Omental fat pad (tissue), 4 donors: ENCODE results near the gene UBR3. TPM values are rescaled to one million over a fixed set of nuclear protein-coding genes. Genes with fewer than 3 reads are reported as not detected.

ENCODE experiments used
- ATAC-seq: fragments of 150-250 bp; one replicate; pipeline ENCODE4 v1.9.1; 2016; ENCODE audit warnings: mild to moderate bottlenecking, moderate library complexity; ENCODE audit not compliant: low FRiP score
- DNase-seq: peaks from one replicate; pipeline ENCODE4 v3.0.0-alpha.2; 2019; ENCODE audit warnings: low spot score
- total RNA-seq, 4 donors: library from RNA; depleted of rRNA; stranded (reverse); fragments of >200 nt; gene quantifications; one replicate each; pipeline ENCODE4 v1.1.0, GENCODE V29; 2016
- TF ChIP-seq, protein P1 (sequence below), 3 donors: fragments of 450-650 bp; IDR thresholded peaks; one replicate each; pipeline ENCODE4 v1.5.1; 2016 to 2017; ENCODE audit warnings: antibody characterized with exemption in 3 of 3, mild to moderate bottlenecking in 3 of 3, moderate library complexity in 2 of 3

Gene UBR3
- total RNA-seq, 4 donors from 2014 or later: 59.2 to 90.3 (median 64.0) TPM

DNA sequence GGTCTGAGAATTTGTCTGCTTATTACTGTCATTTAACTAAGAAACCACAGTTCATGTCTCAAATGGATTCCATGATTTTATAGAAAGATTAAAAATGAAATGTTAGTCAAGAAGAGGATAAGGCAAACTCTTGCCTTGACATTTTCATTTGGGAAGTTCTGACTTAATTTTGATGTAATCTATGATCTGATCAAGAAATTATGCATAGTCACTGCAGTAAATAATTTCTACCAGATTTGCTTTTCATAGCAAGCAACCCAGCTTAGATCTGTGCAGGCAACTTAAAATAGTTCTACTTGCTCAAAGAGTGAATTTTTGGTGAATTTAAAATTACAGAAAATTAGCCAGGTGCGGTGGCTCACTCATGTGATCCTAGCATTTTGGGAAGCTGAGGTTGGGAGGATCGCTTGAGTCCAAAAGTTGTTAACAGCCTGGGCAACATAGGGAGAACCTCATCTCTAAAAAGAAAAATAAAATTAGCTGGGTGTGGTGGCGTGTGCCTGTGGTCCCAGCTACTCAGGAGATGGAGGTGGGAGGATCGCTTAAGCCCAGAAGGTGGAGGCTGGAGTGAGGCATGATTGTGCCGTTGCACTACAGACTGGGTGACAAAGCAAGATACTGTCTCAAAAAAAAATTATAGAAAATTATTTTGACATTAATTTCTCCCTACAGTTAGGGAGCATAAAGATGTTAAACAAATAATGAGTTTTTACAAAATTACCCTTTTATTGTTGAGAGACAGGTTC, 192.0 kb downstream of the UBR3 start:
- DNase-seq: no peak
- no peak for ATAC-seq
- TF ChIP-seq, protein P1, sequence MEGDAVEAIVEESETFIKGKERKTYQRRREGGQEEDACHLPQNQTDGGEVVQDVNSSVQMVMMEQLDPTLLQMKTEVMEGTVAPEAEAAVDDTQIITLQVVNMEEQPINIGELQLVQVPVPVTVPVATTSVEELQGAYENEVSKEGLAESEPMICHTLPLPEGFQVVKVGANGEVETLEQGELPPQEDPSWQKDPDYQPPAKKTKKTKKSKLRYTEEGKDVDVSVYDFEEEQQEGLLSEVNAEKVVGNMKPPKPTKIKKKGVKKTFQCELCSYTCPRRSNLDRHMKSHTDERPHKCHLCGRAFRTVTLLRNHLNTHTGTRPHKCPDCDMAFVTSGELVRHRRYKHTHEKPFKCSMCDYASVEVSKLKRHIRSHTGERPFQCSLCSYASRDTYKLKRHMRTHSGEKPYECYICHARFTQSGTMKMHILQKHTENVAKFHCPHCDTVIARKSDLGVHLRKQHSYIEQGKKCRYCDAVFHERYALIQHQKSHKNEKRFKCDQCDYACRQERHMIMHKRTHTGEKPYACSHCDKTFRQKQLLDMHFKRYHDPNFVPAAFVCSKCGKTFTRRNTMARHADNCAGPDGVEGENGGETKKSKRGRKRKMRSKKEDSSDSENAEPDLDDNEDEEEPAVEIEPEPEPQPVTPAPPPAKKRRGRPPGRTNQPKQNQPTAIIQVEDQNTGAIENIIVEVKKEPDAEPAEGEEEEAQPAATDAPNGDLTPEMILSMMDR (IDR thresholded peaks at IDR 0.05): no peak

DNA sequence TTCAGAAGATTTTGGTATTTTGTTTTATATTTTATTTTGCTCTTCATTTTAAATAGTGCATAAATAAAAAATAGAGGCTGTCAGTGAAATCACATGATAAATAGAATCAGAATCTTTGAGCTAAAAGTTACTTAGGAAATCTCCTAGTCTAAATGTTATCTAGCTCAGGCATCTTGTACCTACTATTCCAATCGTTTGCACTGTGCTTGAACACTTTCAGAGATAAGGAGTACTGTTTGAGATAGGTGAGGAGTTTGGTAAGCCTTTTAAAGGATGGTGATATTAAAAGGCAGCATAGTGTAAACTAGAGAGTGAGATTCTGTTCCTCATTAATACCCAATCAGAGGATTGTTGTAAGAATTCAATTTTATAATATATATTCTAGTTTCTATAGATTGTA, 193.5 kb downstream of the UBR3 start:
- DNase-seq (no peak), ATAC-seq (no peak)
- TF ChIP-seq, protein P1 (IDR thresholded peaks at IDR 0.05): no peak

DNA sequence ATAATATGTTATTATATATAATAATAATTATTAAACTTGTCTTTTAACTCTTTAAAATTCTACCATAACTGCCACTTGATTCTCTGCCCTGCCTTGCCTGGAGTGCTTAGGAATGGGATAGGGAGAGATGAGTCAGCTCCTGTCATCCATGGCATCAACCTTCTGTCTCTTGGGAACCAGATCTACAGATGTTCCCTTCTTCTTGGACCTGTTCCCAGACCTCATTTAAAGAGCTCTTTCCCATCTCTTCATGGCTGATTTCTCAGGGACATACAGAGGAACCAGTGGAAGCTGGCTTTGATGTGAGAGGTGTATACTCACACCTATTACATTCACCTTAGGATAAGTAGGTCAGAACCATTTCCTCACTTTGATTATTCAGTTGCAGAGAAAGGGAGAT, 195.4 kb downstream of the UBR3 start:
- ATAC-seq: no peak
- TF ChIP-seq, protein P1 (IDR thresholded peaks at IDR 0.05): no peak
- no peak for DNase-seq

DNA sequence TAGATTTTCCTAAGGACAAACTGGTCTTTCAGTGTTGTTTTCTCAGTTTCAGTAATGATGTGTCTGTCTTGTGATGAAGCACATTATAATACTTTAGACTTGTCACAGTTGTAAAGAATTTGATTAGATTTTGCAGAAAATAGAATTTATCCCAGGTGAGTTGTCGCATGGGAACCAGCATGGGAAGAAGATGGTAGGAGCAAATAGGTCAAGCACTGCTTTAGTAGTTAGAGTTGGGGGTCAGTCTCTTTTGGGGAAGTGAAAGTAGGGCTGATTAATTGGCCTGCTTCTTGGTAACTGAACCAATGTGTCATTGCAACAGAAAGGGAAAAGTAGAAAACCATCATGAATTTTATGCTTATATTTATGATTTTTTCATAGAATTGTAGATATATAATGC, 197.5 kb downstream of the UBR3 start:
- TF ChIP-seq, protein P1 (IDR thresholded peaks at IDR 0.05): no peak
- DNase-seq (no peak), ATAC-seq (no peak)

DNA sequence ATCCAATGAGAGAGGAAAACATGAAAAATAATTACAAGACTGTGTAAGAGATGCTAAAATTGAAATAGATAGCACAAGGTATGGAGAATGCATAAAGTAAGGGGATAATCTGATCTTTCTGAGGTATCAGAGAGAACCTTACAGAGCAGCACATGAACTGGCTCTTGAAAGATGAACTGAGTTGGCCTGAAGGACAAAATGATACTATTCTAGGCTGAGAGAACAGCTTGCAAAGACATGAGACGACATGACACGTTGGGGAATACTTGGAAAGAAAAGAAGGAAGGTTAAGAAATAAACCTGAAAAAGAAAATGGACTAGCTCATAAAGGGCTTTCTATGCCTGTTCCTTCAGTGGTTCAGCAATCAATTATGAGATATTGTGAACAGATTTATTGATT, 198.0 kb downstream of the UBR3 start:
- TF ChIP-seq, protein P1 (IDR thresholded peaks at IDR 0.05): no peak
- ATAC-seq (no peak), DNase-seq (no peak)

DNA sequence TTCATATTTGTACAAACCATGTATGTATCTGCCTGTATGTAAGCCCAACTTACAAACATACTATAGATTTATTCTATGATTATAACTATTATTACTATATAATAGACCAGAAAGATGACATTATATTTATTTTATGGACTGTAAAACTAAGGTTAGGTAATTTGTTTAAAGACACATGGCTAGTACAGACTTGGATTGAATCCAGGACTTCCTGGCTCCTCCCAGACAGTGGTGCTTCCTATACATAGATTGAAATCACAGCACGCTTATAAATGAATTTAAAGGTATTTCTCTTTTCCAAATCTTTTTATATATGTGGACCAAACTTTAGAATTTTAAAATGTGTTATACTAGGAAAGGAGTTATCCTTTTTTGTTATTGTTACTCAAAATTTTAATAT, 199.1 kb downstream of the UBR3 start:
- no peak for ATAC-seq
- TF ChIP-seq, protein P1 (IDR thresholded peaks at IDR 0.05): no peak
- DNase-seq: no peak

DNA sequence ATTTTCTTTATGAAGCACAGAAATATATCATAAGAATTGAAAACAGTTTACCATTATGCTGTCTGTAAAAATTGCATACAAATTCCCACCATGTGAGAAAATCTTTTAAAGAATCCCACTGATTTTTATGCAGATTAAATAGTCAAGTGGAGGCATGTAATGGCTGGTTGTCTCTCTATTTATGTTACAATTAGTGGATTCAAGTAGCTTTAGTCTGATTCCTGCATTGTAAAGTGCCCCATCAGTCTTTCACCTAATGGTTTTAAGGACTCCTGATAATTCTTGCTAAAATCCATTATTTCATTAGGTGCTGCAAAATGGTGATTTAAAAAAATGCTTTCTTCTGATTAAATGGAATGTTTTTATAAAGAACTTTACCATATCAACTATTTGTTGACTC, 202.3 kb downstream of the UBR3 start:
- DNase-seq: no peak
- TF ChIP-seq, protein P1 (IDR thresholded peaks at IDR 0.05): no peak
- no peak for ATAC-seq
